GM18870 (cell line): ENCODE measurements around the gene PDIA6.

Source experiments
- ATAC-seq: cut with Tn5 transposase; IDR thresholded peaks from one replicate; pipeline ENCODE4 v1.9.1; 2021; ENCODE audit warnings: moderate library complexity; ENCODE audit not compliant: unreplicated experiment

PDIA6 gene, protein sequence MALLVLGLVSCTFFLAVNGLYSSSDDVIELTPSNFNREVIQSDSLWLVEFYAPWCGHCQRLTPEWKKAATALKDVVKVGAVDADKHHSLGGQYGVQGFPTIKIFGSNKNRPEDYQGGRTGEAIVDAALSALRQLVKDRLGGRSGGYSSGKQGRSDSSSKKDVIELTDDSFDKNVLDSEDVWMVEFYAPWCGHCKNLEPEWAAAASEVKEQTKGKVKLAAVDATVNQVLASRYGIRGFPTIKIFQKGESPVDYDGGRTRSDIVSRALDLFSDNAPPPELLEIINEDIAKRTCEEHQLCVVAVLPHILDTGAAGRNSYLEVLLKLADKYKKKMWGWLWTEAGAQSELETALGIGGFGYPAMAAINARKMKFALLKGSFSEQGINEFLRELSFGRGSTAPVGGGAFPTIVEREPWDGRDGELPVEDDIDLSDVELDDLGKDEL

DNA sequence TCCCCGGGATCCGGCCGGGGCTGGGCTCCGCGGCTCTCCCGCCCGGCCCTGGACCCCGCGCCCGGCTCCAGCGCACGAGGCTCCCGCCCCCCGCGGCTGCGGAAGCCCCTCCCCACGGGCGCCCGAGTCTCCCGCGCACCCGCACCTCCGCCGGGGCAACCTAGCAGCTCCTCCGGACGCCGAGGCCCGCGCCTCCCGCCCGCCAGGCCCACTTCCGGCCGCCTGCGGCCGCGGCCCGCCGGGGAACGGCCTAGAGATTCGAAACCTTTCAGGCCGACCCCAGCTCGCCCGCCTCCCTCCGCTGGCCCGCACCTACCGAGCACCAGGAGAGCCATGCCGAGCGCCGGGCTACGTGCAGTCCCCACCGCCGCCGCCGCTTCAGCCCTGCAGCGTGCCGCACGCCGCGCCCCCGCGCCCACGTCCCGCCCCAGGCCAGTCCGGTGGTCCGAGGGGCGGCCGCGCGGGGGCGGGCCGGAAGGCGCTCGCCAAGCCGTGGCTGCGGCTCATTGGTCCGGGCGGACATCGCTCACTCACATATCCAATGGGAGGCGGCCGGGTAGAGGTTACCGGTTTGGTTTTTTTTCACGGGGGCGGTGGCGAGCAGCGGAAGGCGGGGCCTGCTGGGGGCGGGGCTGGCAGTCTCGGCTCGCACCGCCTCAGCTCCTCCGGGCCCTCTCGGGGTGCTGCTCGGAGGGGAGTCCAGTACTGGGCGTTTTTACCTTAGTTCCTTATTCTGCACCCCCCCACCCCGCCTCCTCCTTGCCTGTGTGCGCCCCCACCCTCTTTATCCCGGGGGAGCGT is at the start of gene PDIA6:
Gene PDIA6 (minus strand): TSS at position 424 of the 801 bp plus-strand sequence. CDS start 89 bp downstream, at position 335.
- peak; percentile 64 for ATAC-seq

DNA sequence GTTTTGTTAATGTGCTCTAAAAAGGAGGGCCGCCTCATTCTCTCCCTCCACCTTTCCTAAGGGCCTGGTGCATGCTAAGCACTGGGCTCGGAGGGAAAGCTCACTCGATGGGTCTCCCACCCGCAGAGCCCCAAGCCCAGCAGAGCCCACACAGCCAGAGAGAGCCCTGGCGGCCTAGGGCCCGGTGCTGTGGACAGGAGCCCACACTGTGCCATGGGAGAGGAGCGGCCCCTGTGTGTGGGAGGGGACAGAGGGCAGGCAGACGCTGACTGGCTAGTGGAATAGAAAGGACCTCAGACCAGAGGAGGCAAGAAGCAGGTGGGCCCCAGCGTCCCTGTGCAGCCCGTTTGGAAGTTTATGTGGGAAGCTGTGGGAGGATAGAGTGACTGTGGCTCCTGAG is 49.7 kb upstream of the PDIA6 start:
- no peak for ATAC-seq

DNA sequence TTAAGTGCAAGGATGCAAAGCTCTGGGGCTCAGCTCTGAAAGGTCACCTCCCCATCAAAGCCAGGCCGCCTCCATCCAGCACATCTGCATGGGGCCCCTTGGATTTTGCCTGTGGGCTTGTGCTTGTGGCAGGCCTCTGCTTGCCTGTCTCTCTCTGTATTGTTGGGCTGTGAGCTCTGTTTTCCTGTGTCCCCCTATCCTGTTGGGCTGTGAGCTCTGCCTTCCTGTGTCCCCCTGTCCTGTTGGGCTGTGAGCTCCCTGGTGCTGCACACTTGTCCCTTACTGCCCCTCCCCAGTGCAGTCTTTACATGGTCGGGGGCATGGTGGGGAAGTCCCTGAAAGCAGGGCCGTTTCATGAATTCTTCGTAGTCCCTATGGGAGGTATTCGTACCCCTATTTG is 49.2 kb upstream of the PDIA6 start:
- no peak for ATAC-seq

DNA sequence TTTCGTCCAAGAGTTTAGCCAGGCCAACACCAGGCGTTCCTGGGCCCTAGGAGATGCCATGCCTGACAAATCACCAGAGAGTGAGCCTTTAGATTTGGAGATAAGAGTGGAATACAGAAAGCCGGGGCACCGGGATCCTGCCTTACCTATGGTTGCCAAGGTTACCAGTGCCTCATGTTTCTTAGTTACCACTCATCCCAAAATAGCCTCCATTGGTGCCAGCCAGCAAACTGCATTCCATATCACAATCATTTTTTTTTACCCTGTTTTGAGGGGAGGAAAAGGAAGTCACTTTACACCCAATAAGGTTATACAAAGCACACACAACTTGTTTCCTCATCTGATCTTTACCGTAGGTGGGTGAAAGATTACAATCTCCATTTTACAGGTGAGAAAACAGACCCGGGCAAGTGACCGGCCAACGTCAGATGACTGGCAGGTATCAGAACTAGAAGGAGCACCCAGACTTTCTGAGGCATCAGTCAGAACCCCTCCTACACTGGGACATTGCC is 48.3 kb upstream of the PDIA6 start:
- no peak for ATAC-seq

DNA sequence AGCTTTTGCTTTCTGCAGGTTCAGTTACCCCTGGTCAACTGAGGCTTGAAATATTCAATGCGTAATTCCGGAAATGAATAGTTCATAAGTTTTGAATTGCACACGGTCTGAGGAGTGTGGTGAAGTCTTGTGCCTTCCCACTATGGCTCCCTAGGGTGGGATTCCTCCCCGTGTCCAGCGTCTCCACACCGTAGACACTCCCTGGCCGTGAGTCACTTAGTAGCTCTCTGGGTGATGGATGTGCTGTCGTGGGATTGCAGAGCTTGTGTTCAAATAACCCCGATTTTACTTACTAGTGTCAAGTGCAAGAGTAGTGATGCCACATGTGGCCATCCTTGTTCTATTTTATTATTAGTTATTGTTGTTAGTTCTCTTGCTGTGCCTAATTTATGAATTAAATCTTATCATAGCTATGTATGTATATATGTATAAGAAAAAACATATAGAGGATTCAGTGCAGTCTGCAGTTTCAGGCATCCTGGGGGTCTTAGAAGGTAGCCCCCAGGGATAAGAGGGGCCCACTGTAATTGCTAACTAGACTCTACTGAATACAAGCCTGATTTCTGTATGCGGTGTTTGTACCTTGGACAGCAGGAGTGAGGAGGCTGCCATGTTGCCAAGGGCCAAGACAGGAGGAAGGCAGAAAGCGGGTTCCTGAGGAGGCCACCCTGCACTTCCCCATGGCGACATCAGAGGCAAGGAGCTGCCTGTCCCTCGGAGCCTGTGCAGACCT is 47.7 kb upstream of the PDIA6 start:
- ATAC-seq, result no peak

DNA sequence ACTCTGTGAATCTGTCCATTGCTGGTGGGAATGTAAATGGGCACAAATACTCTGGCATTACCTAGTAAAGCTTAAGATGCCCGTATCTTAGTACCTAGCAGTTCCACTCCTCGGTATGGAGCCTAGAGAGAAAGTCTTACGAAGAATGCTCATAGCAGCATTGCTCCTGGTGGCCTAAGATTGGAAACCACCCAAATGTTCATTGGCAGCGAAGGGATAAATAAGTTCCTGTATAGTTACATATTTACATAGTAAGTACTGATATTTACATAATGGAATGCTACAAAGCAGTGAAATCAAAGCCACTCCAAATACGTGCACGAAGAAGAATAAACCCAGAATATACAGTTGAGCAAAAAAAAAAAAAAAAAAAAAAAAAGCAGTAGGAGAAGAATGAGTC is 46.7 kb upstream of the PDIA6 start:
- ATAC-seq, result no peak

DNA sequence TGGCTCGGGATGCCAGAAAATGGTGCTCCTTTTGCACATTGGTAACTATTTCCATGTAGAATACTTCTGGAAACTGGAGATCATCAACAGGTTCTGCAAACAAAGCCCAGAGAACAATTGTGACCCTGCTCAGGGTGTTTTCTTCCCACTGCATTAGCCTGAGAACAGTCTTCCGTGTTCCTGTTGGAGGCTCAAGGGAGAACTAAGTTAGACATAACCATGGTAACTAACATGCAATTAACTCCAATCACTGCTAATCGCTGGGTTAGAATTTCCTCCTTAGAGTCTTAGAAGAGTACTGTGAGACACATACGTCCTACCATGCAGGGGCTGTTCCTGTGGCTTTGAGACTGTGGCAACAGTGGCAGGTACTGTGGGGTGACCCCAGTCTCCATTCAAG is 36.0 kb upstream of the PDIA6 start:
- ATAC-seq, result no peak

DNA sequence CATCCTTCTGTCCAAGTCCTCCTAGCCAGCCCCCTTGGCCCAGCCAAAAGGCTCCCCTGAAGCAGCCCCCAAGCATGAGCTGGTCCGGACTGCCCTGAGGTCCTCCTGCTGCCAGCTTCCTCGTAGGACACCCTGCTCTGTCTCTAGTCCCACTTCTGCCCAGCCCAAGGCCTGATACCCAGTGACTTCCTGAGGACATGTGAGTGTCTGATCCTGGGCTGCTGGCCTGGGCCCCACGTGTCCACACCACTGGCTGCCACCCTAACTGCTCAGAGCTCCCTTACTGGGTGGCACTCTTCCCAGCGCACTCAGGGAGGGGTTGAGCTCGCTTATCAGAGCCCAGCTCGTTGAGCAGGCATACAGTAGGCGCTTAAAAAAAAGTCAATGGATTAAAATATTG is 34.4 kb upstream of the PDIA6 start:
- ATAC-seq, result no peak

DNA sequence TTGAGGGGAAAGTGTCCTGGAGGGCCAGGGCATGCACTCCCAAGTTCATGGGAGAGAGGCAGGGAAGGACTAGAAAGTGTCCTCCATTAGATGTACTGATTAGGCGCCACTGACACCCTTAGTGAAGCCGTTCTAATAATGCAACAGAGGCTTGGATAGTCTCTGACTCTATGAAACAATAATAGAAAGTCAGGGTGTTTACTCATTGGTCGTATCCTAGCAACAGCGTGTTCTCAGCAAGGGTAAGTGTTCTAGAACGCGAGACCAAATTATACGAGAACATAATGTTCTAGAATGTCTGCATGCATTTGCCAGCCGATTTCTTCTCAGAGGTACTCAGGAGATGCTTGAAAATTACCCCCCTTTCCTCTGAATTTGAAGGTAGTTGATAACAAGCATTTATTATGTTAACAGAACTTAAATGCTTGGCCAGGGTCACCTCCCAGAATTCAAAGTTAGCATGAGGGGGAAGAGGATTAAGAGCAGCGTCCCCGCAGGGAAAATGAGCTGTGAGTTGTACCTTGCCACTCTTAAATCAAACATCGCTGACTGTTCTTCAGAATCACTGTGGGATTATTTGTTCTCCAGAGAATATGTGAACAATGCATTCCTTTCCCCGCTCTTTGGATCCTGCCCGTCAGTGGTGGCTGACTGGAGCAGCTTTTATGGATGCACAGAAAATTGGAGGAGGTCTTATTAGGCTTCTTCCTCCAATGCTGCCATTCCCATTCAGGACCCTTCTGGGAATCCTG is 33.7 kb upstream of the PDIA6 start:
- no peak for ATAC-seq

DNA sequence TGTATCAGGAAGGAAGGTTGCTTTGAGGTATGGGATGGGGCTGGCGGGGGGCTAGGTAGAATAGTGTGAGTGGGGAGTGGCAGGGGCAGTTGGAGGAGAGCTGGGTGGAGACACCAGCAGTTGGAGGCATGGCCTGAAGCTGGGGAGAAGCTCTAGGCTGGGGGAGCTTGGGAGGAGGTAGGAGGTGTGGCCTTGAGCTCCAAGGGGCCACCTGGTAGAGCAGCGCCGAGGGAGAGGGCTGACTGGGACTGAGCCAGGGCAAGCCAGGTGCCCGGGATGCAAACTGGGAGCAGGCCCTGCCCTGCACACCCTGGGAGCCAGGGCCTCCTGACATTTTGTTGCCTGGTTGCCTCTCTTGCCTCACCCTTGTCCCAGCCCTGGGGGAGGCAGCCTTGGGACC is 33.1 kb upstream of the PDIA6 start:
- ATAC-seq, result no peak

DNA sequence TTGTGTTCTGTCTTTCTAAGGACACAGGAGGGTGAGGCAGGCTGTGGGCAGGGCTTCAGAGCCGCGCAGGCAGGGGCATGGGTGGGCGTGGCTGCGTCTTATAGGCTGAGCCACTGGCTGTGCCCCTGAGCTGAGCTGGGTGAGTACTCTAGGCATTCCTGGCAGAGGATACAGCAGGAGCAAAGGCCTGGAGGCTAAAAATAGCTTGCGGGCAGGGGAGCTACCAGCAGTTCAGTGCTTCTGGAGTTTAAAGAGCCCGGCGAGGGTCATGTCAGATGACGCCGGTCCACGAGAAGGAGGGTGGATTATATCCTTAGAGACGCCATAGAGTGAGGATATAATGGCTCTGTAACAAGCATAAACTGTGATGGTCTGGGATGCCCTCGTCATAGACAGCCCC is 31.5 kb upstream of the PDIA6 start:
- no peak for ATAC-seq

DNA sequence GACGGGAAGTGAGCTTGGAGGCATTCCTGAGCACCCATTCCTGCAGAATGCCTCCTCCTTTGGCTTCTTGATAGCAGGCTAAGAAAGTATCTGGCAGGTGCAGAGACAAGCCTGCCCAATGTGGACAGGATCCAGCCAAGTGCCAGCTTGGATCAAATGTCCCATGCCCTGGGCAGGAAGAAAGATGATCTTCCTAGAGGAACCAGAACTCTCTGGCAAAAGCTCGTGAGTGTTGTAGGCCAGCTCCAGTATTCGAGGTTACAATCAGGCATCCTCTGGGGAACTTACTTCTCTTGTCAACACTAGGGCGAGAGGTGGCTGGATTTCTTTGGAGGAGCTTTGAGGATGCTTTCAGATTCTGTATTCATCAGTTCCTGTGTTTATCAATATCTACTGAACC is 29.9 kb upstream of the PDIA6 start:
- no peak for ATAC-seq

DNA sequence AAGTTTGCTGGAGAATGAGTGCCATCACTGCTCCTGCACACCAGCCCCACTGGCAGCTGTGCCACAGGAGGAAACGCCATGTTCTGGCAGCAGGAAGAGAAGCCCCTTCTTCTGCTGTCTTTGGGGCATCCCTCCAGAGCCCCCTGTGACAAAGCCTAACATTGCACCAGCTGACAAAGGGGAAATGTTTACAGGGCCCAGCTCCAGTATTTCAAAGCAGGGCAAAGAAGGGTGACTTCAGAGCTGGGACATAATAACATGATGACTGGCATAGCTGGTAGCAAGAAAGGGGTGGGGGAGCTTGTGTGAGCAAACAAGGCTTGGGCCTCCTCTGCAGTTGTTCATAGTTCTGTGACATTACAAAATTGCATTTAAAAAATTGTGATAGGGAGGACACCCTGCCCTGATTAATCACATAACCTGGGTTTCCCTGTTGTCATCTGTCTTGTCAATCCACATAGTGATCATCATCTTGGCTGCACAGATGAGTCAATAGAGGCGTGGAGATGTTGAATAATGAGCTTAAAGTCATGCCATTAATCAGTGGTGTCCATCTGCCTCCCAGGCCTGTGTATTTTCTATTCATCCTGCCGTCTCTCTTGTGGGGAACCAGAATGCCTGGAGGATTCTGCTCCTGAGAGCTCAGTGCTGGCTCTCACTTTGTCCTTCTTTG is 29.1 kb upstream of the PDIA6 start:
- no peak for ATAC-seq

DNA sequence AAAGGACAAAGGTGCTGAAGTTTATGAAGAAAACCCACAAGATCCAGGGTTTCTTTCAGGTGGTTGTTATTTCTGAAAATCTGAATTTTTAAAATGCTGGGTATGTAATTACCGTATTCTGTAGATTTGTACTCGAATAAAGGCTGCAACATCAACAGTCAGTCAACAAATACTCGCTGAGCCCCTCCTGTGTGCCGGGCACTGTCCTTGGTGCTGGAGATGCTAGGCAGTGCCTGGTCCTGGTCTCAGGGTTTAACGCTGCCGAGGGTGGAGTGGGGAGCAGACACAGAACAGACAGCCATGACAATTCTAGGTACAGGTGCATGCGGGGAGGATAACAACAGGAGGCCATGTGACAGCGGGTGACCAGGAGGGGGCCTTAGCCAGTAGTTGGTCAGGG is 27.2 kb upstream of the PDIA6 start:
- no peak for ATAC-seq

DNA sequence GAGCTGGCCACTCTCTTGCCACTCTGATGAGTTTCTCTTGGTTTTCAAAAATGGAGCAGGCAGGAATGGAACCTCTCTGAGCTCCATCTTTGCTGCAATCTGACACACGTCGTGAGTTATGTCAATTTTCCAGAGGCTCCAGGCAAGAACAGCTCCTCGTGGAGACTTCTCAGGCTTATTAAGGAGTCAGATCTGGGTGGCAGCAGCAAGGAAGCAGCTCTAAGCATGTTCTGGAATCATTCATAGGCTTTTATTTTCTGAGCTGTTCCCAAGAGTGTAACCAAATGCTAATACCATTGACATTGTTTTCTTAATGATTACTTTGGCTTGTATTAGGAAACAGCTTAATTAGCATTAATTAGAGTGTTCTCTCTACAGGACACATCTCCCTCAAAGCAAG is 26.1 kb upstream of the PDIA6 start:
- no peak for ATAC-seq

DNA sequence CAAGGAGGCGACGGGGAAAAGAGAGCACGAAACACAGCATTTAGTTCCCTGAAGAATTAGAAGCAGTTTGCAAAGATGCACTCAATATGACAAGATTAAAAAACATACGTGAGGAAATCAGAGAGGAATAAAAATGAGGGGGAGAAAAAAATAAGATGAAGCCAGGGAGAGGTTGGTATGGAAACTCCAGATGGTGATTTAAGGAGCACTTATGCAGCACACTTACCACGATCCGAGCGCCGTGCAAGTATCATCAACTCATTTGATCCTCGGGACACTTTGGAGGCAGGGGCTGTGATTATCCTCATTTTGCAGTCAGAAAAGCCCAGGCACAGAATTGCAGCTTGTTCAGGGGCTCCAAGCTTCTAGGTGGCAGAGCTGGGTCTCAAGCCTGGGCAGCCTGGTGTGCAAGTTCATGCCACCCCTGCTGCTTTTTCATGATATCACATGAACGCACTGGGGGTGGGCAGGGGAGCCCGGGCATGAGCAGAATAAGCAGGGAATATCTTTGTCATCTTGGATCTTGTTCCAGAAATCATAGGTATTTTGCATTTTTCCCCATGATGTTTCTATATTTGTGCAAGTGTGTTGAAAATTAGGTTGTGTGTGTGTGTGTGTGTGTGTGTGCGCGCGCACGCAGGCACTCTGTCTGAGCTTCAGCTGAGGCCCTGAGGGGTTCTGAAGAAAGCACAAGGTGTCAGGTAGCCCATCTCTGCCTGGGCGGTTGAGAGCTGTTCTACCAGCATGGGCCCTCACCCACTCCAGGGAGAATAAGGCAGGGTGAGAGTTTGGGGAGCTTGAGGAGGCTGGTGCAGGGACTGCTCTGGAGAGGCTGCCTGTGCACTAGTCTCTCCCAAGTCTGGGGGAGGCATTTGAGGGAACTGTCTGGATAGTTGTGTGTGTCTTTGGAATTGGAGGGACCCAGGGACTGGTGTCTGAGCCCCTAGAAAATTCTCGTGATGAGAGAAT is 25.0 kb upstream of the PDIA6 start:
- ATAC-seq, result no peak

DNA sequence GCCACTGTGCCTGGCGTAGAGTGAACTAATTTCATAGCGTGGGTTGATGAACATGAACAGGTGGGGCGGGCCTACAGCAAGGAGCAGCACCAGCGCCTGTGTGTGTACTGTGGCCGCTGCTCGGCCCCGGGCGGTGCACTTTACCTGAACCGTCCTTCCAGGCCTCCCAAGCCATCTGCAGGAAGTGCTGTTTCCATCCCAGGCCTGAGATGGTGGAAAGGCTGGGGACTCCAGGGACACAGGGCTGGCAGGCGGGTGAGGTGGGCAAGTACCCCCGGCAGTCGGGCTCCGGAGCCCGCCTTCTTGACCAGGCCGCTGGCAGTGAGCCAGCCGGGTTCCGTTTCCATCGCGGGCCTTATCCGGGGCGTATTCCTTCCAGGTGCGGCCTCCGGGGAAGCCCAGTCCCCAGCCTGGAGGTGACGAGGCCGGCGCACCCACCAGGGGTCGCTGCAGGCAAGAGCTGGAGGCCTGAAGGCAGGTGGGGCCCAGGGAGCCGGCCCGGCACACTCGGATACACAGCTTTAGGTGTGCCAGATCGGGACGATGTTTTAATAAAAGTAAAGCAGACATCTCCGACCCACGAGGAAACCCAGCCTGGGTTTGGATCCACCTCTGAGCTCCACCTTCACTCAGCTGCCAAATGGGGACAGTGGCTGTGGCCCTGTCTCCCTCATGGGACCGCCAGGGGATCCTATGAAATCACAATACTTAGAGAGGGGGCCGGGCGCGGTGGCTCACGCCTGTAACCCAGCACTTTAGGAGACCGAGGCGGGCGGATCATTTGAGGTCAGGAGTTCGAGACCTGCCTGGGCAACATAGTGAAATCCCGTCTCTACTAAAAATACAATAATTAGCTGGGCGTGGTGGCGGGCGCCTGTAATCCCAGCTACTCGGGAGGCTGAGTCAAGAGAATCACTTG is 22.7 kb upstream of the PDIA6 start:
- no peak for ATAC-seq
